Fibroblast of lung (primary cell): Measurements from ENCODE around the gene EPHA10. TPM values are rescaled to one million over a fixed set of nuclear protein-coding genes. Genes with fewer than 3 reads are reported as not detected.

Experiments
- DNase-seq, 2 donors: peaks; one replicate each; pipeline versions ENCODE4 v3.0.0 to v3.0.0-alpha.2; 2010; ENCODE audit warnings: low read depth in 2 of 2
- H2AFZ ChIP-seq: 2 replicates; pipeline ENCODE4 v1.5.1; 2012; ENCODE audit warnings: low read length, control low read depth, inconsistent platforms
- H3K27ac ChIP-seq: 2 replicates; pipeline ENCODE4 v1.5.1; 2011; ENCODE audit warnings: low read length, control low read depth; ENCODE audit not compliant: insufficient read depth
- H3K27me3 ChIP-seq: 2 replicates; pipeline ENCODE4 v1.5.1; 2011; ENCODE audit warnings: mild to moderate bottlenecking, low read length; ENCODE audit not compliant: control insufficient read depth, insufficient read depth
- H3K36me3 ChIP-seq: 2 replicates; pipeline ENCODE4 v1.5.1; 2011; ENCODE audit warnings: low read length; ENCODE audit not compliant: control insufficient read depth, insufficient read depth
- H3K4me1 ChIP-seq: 2 replicates; pipeline ENCODE4 v1.5.1; 2011; ENCODE audit warnings: low read length; ENCODE audit not compliant: control insufficient read depth, insufficient read depth; ENCODE audit errors: extremely low read depth
- H3K4me2 ChIP-seq: 2 replicates; pipeline ENCODE4 v1.5.1; 2011; ENCODE audit warnings: low read length, control low read depth; ENCODE audit not compliant: insufficient read depth; ENCODE audit errors: extremely low read depth
- H3K4me3 ChIP-seq, 4 experiments: fragments of 200-600 bp in 1 of 4; sonication (generic) in 1 of 4; replicated peaks in 1 of 4; 2 replicates each; pipeline ENCODE4 v1.5.1; 2011 to 2016; ENCODE audit warnings: low read length in 4 of 4, low read depth in 3 of 4, mild to moderate bottlenecking in 3 of 4, control low read depth in 2 of 4, inconsistent platforms in 1 of 4, mixed read lengths in 1 of 4; ENCODE audit not compliant: insufficient read depth in 1 of 4; ENCODE audit errors: control extremely low read depth in 1 of 4
- H3K79me2 ChIP-seq: 2 replicates; pipeline ENCODE4 v1.5.1; 2012; ENCODE audit warnings: mild to moderate bottlenecking, low read length, inconsistent platforms; ENCODE audit not compliant: control insufficient read depth, insufficient read depth
- H3K9ac ChIP-seq: 2 replicates; pipeline ENCODE4 v1.5.1; 2011; ENCODE audit warnings: mild to moderate bottlenecking, low read length, control low read depth; ENCODE audit not compliant: insufficient read depth
- H3K9me3 ChIP-seq: 2 replicates; pipeline ENCODE4 v1.5.1; 2012; ENCODE audit warnings: low read depth, low read length; ENCODE audit not compliant: control insufficient read depth, insufficient read depth
- H4K20me1 ChIP-seq: 2 replicates; pipeline ENCODE4 v1.5.1; 2011; ENCODE audit warnings: low read length; ENCODE audit not compliant: control insufficient read depth, insufficient read depth; ENCODE audit errors: extremely low read depth
- CTCF ChIP-seq, 2 donors: IDR thresholded peaks in 1 of 2; conservative IDR thresholded peaks in 1 of 2; 1 replicate in 1 of 2; 2 replicates in 1 of 2; pipeline ENCODE4 v1.5.1; 2011 to 2012; ENCODE audit warnings: low read length in 2 of 2, control low read depth in 1 of 2, inconsistent platforms in 1 of 2, low read depth in 1 of 2, mild to moderate bottlenecking in 1 of 2
- EZH2 ChIP-seq: IDR thresholded peaks from 2 replicates; pipeline ENCODE4 v1.5.1; 2012; ENCODE audit warnings: low read length, control low read depth, mild to moderate bottlenecking; ENCODE audit errors: missing control alignments
- polyA plus RNA-seq, 2 donors: library from polyadenylated mRNA; depleted of rRNA in 1 of 2; stranded (reverse) in 1 of 2; unstranded in 1 of 2; fragments of >200 nt; gene quantifications; 2 replicates each; pipeline ENCODE4 v1.2.1, GENCODE V29; 2011 to 2012; ENCODE audit warnings: missing spikeins in 1 of 2
- total RNA-seq: library from RNA; depleted of rRNA; stranded (reverse); fragments of >200 nt; gene quantifications from 2 replicates; pipeline ENCODE4 v1.2.1, GENCODE V29; 2014

EPHA10 gene
- total and polyA plus RNA-seq, 2 donors (not counting 1 experiment from before 2014, with no cell fraction given) = under 0.01 TPM; not detected in 1

GRCh38 chr1:37677808-37678207 lies 87.1 kb downstream of the EPHA10 start:
- no peak overlapping the region for H3K9ac ChIP-seq
- no peak overlapping the region for H2AFZ ChIP-seq
- H3K9me3 ChIP-seq = no peaks in the 10 kb centered on the region
- H3K27ac ChIP-seq = no peak overlapping the region
- no peaks in the 10 kb centered on the region for H3K27me3 ChIP-seq
- DNase-seq = no peak
- no peaks in the 10 kb centered on the region for H3K79me2 ChIP-seq
- TF ChIP-seq CTCF (conservative IDR thresholded peaks at IDR 0.05 in 1 of 2, IDR thresholded peaks at IDR 0.05 in 1 of 2; ENCODE audit: low read depth in 1 of 2, low read length in 2 of 2) = no peak
- TF ChIP-seq EZH2 = no peak
- peaks cover 5% of the 10 kb centered on the region for H3K36me3 ChIP-seq
- H3K4me3 ChIP-seq = no peak overlapping the region
- H3K4me2 ChIP-seq = no peak overlapping the region
- H3K4me1 ChIP-seq = no peaks in the 10 kb centered on the region
- H4K20me1 ChIP-seq = no peaks in the 10 kb centered on the region

- H3K79me2 ChIP-seq = no peaks in the 10 kb centered on the region
- H3K4me2 ChIP-seq = no peak overlapping the region
- H3K4me1 ChIP-seq = no peaks in the 10 kb centered on the region
- DNase-seq = no peak
- no peaks in the 10 kb centered on the region for H3K27me3 ChIP-seq
- no peak overlapping the region for H3K4me3 ChIP-seq
- TF ChIP-seq CTCF (conservative IDR thresholded peaks at IDR 0.05 in 1 of 2, IDR thresholded peaks at IDR 0.05 in 1 of 2; ENCODE audit: low read depth in 1 of 2, low read length in 2 of 2) (no peak), EZH2 (no peak)
- H3K36me3 ChIP-seq = peaks cover under 1% of the 10 kb centered on the region
- H3K9me3 ChIP-seq = no peaks in the 10 kb centered on the region
- no peak overlapping the region for H3K27ac ChIP-seq
- no peaks in the 10 kb centered on the region for H4K20me1 ChIP-seq
- no peak overlapping the region for H2AFZ ChIP-seq
- no peak overlapping the region for H3K9ac ChIP-seq
Observed at GRCh38 chr1:37677143-37677439, 87.8 kb downstream of the EPHA10 start.

GRCh38 chr1:37676281-37677142 lies 88.4 kb downstream of the EPHA10 start:
- no peak overlapping the region for H3K27ac ChIP-seq
- no peaks in the 10 kb centered on the region for H3K79me2 ChIP-seq
- H2AFZ ChIP-seq = no peak overlapping the region
- no peaks in the 10 kb centered on the region for H3K27me3 ChIP-seq
- H3K4me2 ChIP-seq = no peak overlapping the region
- no peak for TF ChIP-seq EZH2
- no peak for TF ChIP-seq CTCF (conservative IDR thresholded peaks at IDR 0.05 in 1 of 2, IDR thresholded peaks at IDR 0.05 in 1 of 2; ENCODE audit: low read depth in 1 of 2, low read length in 2 of 2)
- DNase-seq = no peak
- no peak overlapping the region for H3K4me3 ChIP-seq
- H3K9ac ChIP-seq = no peak overlapping the region
- H3K4me1 ChIP-seq = no peaks in the 10 kb centered on the region
- no peaks in the 10 kb centered on the region for H3K9me3 ChIP-seq
- H4K20me1 ChIP-seq = no peaks in the 10 kb centered on the region
- H3K36me3 ChIP-seq = no peaks in the 10 kb centered on the region
